ENCODE measurements around the gene RPP25L.

DNA sequence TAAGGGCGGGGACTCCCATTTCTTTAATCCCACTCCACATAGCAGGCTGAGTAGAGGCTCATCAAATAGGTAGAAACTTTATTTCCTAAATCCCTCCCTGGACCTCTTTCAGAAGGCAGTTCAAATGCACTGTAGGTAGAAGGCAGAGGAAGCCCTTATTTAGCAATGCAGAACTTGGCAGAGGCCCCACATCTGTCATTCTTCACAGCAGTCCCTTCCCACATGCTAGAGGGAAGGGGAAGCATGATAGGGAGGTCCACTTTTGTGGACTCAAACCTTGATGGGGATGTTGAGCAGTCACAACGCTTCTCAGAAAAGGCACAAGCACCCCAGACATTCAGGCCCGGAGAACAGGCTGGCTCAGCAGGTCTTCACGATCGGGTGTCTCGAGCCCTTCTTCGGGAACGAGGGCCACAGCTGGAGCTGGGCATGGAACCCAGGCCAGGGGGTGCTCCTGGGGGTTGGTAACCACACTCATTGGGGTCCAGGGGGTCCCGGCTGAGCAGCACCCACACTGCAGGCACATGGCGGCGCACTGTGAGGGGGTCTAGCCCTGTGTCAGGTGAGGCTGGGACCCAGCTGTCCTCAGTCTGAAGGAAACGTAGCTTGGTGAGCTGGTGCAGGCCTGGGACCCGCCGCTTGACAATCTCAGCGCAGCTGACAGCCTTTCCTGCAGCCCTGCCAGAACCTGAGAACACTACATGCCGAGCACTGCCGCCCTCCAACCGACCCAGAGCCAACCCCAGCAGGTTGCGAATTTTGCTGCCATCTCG is 1.3 kb downstream of the RPP25L start:
- TF ChIP-seq, protein P1, sequence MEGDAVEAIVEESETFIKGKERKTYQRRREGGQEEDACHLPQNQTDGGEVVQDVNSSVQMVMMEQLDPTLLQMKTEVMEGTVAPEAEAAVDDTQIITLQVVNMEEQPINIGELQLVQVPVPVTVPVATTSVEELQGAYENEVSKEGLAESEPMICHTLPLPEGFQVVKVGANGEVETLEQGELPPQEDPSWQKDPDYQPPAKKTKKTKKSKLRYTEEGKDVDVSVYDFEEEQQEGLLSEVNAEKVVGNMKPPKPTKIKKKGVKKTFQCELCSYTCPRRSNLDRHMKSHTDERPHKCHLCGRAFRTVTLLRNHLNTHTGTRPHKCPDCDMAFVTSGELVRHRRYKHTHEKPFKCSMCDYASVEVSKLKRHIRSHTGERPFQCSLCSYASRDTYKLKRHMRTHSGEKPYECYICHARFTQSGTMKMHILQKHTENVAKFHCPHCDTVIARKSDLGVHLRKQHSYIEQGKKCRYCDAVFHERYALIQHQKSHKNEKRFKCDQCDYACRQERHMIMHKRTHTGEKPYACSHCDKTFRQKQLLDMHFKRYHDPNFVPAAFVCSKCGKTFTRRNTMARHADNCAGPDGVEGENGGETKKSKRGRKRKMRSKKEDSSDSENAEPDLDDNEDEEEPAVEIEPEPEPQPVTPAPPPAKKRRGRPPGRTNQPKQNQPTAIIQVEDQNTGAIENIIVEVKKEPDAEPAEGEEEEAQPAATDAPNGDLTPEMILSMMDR (IDR thresholded peaks at IDR 0.05) = no peak
- TF ChIP-seq POLR2A (IDR thresholded peaks at IDR 0.05) = no peak
